Activated T-helper 1 cell treated with anti-CD3 and anti-CD28 coated beads, Interleukin-12 subunit alpha, Interleukin-12 subunit beta, Interleukin-2, Interleukin-4 antibody, amounts not matched to agents 30 ng/mL and 10 ng/mL and 1 ng/mL, durations not matched to agents 14 hours and 24 hours and 36 hours (primary cell): Measurements from ENCODE around the gene TMED1. TPM values are rescaled to one million over a fixed set of nuclear protein-coding genes. Genes with fewer than 3 reads are reported as not detected.
"Not testable (repeated sequence)": the region's sequence is repeated elsewhere in the genome, so short reads cannot be mapped to it uniquely, and the experiment has no call there.

ENCODE experiments used
- DNase-seq: peaks from one replicate; pipeline ENCODE4 v3.0.0; 2021; ENCODE audit warnings: low spot score
- H3K27ac Mint-ChIP-seq: one replicate; pipeline ENCODE4 v1.8.0; 2021; ENCODE audit warnings: mild to moderate bottlenecking, mixed read lengths
- H3K27me3 Mint-ChIP-seq: one replicate; pipeline ENCODE4 v1.8.0; 2022; ENCODE audit warnings: mild to moderate bottlenecking, moderate library complexity, mixed read lengths; ENCODE audit not compliant: insufficient read depth
- H3K36me3 Mint-ChIP-seq: one replicate; pipeline ENCODE4 v1.8.0; 2021; ENCODE audit warnings: low read depth, mixed read lengths
- H3K4me1 Mint-ChIP-seq: one replicate; pipeline ENCODE4 v1.8.0; 2021; ENCODE audit warnings: low read depth, mixed read lengths
- H3K4me3 Mint-ChIP-seq: one replicate; pipeline ENCODE4 v1.8.0; 2021; ENCODE audit warnings: mild to moderate bottlenecking, moderate library complexity, mixed read lengths
- H3K9me3 Mint-ChIP-seq: one replicate; pipeline ENCODE4 v1.8.0; 2021; ENCODE audit warnings: mixed read lengths
- intact Hi-C: fragments of 100-400 bp; cut with micrococcal nuclease; formaldehyde crosslinking; loops from one replicate; pipeline ENCODE4 v1.15.1; 2024
- total RNA-seq: library from RNA; stranded (reverse); gene quantifications from 2 replicates; pipeline ENCODE4 v1.2.3, GENCODE V29; 2022

Gene TMED1
- total RNA-seq, result 19.8 and 21.0 TPM in 2 replicates

- peak within 1 kb of the TSS; percentile 92 for H3K4me3 Mint-ChIP-seq
- peak within 1 kb of the TSS; percentile 99 for H3K27ac Mint-ChIP-seq
- H3K9me3 Mint-ChIP-seq, result peaks cover 4% of the 10 kb centered on the region
- peaks cover 11% of the 10 kb centered on the region for H3K36me3 Mint-ChIP-seq
- intact Hi-C loops, result loop anchor here (1.0 kb wide), 9 partner anchors 28 to 271 kb away; partner anchors contain the start of genes CARM1, ILF3, TIMM29 and YIPF2
- peaks cover 15% of the 10 kb centered on the region for H3K4me1 Mint-ChIP-seq
- peaks cover 4% of the 10 kb centered on the region for H3K27me3 Mint-ChIP-seq
- DNase-seq, result peak; percentile 93
These were observed at the start of gene TMED1 for GRCh38 chr19:10835754-10836478. Gene TMED1 (minus strand): TSS chr19:10836212. CDS start chr19:10836191, 21 bp downstream.

GRCh38 chr19:10885201-10886169 is 49.5 kb upstream of the TMED1 start:
- Mint-ChIP-seq H3K27ac (no peak overlapping the region), H3K36me3 (peaks cover 2% of the 10 kb centered on the region), H3K27me3 (no peaks in the 10 kb centered on the region), H3K4me1 (no peaks in the 10 kb centered on the region), H3K9me3 (no peaks in the 10 kb centered on the region), H3K4me3 (no peak overlapping the region)
- no peak for DNase-seq
- intact Hi-C loops, result no loop called here

- no peak overlapping the region for H3K27ac Mint-ChIP-seq
- H3K4me1 Mint-ChIP-seq, result peaks cover 3% of the 10 kb centered on the region
- no peak for DNase-seq
- no peak overlapping the region for H3K4me3 Mint-ChIP-seq
- H3K27me3 Mint-ChIP-seq, result no peaks in the 10 kb centered on the region
- intact Hi-C loops, result no loop called here
- peaks cover 3% of the 10 kb centered on the region for H3K36me3 Mint-ChIP-seq
- no peaks in the 10 kb centered on the region for H3K9me3 Mint-ChIP-seq
These were observed 48.3 kb upstream of the TMED1 start for GRCh38 chr19:10884274-10884673.

GRCh38 chr19:10882108-10882457 is 46.1 kb upstream of the TMED1 start:
- intact Hi-C loops, result no loop called here

GRCh38 chr19:10881403-10882107 is 45.5 kb upstream of the TMED1 start:
- intact Hi-C loops, result no loop called here
- H3K4me3 Mint-ChIP-seq, result no peak overlapping the region
- H3K27ac Mint-ChIP-seq, result no peak overlapping the region
- H3K27me3 Mint-ChIP-seq, result no peaks in the 10 kb centered on the region
- peaks cover 6% of the 10 kb centered on the region for H3K36me3 Mint-ChIP-seq
- DNase-seq, result no peak
- no peaks in the 10 kb centered on the region for H3K9me3 Mint-ChIP-seq
- H3K4me1 Mint-ChIP-seq, result peaks cover 24% of the 10 kb centered on the region

More at GRCh38 chr19:10882108-10882457, 46.1 kb upstream of the TMED1 start:
- no peak overlapping the region for H3K27ac Mint-ChIP-seq
- DNase-seq, result no peak
- no peaks in the 10 kb centered on the region for H3K9me3 Mint-ChIP-seq
- H3K4me1 Mint-ChIP-seq, result peaks cover 19% of the 10 kb centered on the region
- H3K4me3 Mint-ChIP-seq, result no peak overlapping the region
- H3K36me3 Mint-ChIP-seq, result peaks cover 6% of the 10 kb centered on the region
- no peaks in the 10 kb centered on the region for H3K27me3 Mint-ChIP-seq

GRCh38 chr19:10878253-10878652 is 42.2 kb upstream of the TMED1 start:
- H3K9me3 Mint-ChIP-seq, result no peaks in the 10 kb centered on the region
- H3K4me1 Mint-ChIP-seq, result peaks cover 41% of the 10 kb centered on the region
- no peak overlapping the region for H3K4me3 Mint-ChIP-seq
- H3K27me3 Mint-ChIP-seq, result no peaks in the 10 kb centered on the region
- peaks cover 9% of the 10 kb centered on the region for H3K36me3 Mint-ChIP-seq
- no peak for DNase-seq
- intact Hi-C loops, result loop anchor here (2.0 kb wide), 1 partner anchor 51 kb away; the partner anchor contains the start of genes TIMM29 and YIPF2
- H3K27ac Mint-ChIP-seq, result peak overlapping the region; percentile 97

- Mint-ChIP-seq H3K4me1 (peaks cover 46% of the 10 kb centered on the region), H3K36me3 (peaks cover 12% of the 10 kb centered on the region), H3K27ac (peak overlapping the region; percentile 97)
- not testable (repeated sequence) for H3K4me3 Mint-ChIP-seq, H3K9me3 Mint-ChIP-seq, DNase-seq, H3K27me3 Mint-ChIP-seq
- intact Hi-C loops, result loop anchor here (2.0 kb wide), 1 partner anchor 51 kb away; the partner anchor contains the start of genes TIMM29 and YIPF2
These were observed 41.6 kb upstream of the TMED1 start for GRCh38 chr19:10877608-10878007.

GRCh38 chr19:10876459-10877240 is 40.6 kb upstream of the TMED1 start:
- peaks cover 13% of the 10 kb centered on the region for H3K36me3 Mint-ChIP-seq
- peaks cover 49% of the 10 kb centered on the region for H3K4me1 Mint-ChIP-seq
- no peak overlapping the region for H3K4me3 Mint-ChIP-seq
- DNase-seq, result no peak
- intact Hi-C loops, result no loop called here
- no peaks in the 10 kb centered on the region for H3K9me3 Mint-ChIP-seq
- no peaks in the 10 kb centered on the region for H3K27me3 Mint-ChIP-seq
- peak overlapping the region; percentile 21 for H3K27ac Mint-ChIP-seq

- Mint-ChIP-seq H3K27me3 (no peaks in the 10 kb centered on the region), H3K4me1 (peaks cover 52% of the 10 kb centered on the region), H3K9me3 (no peaks in the 10 kb centered on the region), H3K36me3 (peaks cover 7% of the 10 kb centered on the region), H3K4me3 (peak overlapping the region; percentile 63), H3K27ac (no peak overlapping the region)
- DNase-seq, result no peak
- intact Hi-C loops, result no loop called here
These were observed 38.0 kb upstream of the TMED1 start for GRCh38 chr19:10874024-10874423.

- Mint-ChIP-seq H3K27ac (peak overlapping the region; percentile 91), H3K9me3 (no peaks in the 10 kb centered on the region), H3K4me3 (peak overlapping the region; percentile 88), H3K4me1 (peaks cover 48% of the 10 kb centered on the region), H3K36me3 (peaks cover 10% of the 10 kb centered on the region), H3K27me3 (no peaks in the 10 kb centered on the region)
- no peak for DNase-seq
- intact Hi-C loops, result no loop called here
These were observed 36.6 kb upstream of the TMED1 start for GRCh38 chr19:10872546-10873107.

- H3K27ac Mint-ChIP-seq, result peak overlapping the region; percentile 91
- no peaks in the 10 kb centered on the region for H3K27me3 Mint-ChIP-seq
- H3K36me3 Mint-ChIP-seq, result peaks cover 10% of the 10 kb centered on the region
- DNase-seq, result no peak
- H3K9me3 Mint-ChIP-seq, result no peaks in the 10 kb centered on the region
- H3K4me1 Mint-ChIP-seq, result peaks cover 46% of the 10 kb centered on the region
- intact Hi-C loops, result loop anchor here (1.0 to 2.0 kb wide), 8 partner anchors 37 to 411 kb away; partner anchors contain the start of genes ILF3, KRI1, LDLR and SMARCA4
- H3K4me3 Mint-ChIP-seq, result peak overlapping the region; percentile 88
These were observed 35.9 kb upstream of the TMED1 start for GRCh38 chr19:10871711-10872545.
